Prostate gland (tissue), 2 donors: ENCODE data around the gene DACH1. TPM values are rescaled to one million over a fixed set of nuclear protein-coding genes. Genes with fewer than 3 reads are reported as not detected.

ENCODE experiments used
- DNase-seq: peaks from one replicate; pipeline ENCODE4 v3.0.0-alpha.2; 2019; ENCODE audit warnings: low spot score
- H3K27ac ChIP-seq, 2 donors: fragments of 200-600 bp; sonication (generic); 2 replicates each; pipeline ENCODE4 v1.5.1; 2017 to 2019
- H3K27me3 ChIP-seq: fragments of 200-600 bp; sonication (generic); replicated peaks from 2 replicates; pipeline ENCODE4 v1.5.1; 2019; ENCODE audit not compliant: insufficient read depth
- H3K36me3 ChIP-seq, 2 donors: fragments of 200-600 bp; sonication (generic); 1 replicate in 1 of 2; 2 replicates in 1 of 2; pipeline versions ENCODE4 v1.5.1 to v1.8.1; 2017 to 2019
- H3K4me1 ChIP-seq: fragments of 200-600 bp; sonication (generic); replicated peaks from 2 replicates; pipeline ENCODE4 v1.5.1; 2019
- H3K4me3 ChIP-seq, 2 donors: fragments of 200-600 bp; sonication (generic); 2 replicates each; pipeline ENCODE4 v1.5.1; 2017 to 2019
- H3K9me3 ChIP-seq: fragments of 200-600 bp; sonication (generic); 2 replicates; pipeline ENCODE4 v1.5.1; 2017
- POLR2A ChIP-seq: fragments of 450-650 bp; IDR thresholded peaks from one replicate; pipeline ENCODE4 v1.6.1; 2016; ENCODE audit warnings: antibody characterized with exemption, mild to moderate bottlenecking
- POLR2AphosphoS5 ChIP-seq: sonication (generic); formaldehyde crosslinking; IDR thresholded peaks from one replicate; pipeline ENCODE4 v1.6.1; 2017; ENCODE audit warnings: antibody characterized with exemption
- WGBS: methylation state at CpG from one replicate; pipeline ENCODE4 v1.1.5; 2018; 5-methylcytosine and 5-hydroxymethylcytosine counted together
- intact Hi-C: fragments of 100-400 bp; cut with DNase I; formaldehyde crosslinking; loops from one replicate; pipeline ENCODE4 v1.14.2; 2022
- total RNA-seq, 2 donors: library from RNA; depleted of rRNA; stranded (reverse); fragments of >200 nt; gene quantifications; one replicate each; pipeline ENCODE4 v1.1.0, GENCODE V29; 2016
- TF ChIP-seq, protein P1 (sequence below), 4 experiments: fragments of 200-600 bp in 2 of 4; fragments of 450-650 bp in 2 of 4; sonication (generic) in 2 of 4; IDR thresholded peaks; 1 replicate in 3 of 4; 2 replicates in 1 of 4; pipeline ENCODE4 v1.5.1; 2016 to 2019; ENCODE audit warnings: antibody characterized with exemption in 4 of 4, mild to moderate bottlenecking in 2 of 4, moderate library complexity in 2 of 4

The DACH1 gene
- total RNA-seq, 2 donors from 2014 or later = 14.6 to 18.0 TPM

DNA sequence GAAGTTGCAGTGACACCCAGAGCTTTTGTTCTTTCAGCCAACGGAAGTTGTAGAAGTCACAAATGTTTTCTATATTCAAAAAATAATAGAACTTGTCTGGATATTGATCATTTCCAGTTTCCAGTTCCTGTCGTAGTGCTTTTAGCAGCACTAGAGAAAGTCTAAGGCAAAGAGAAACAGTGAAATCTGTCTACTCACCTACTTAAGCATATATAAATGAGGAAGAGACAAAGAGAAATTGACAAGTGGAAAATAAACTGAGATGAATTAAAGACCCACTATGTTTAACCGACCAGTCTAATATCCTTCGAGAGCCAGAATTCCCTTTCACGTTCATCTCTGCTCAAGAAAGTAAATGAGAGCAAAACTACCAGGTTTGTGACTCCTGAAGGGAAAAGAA, 36.7 kb downstream of the DACH1 start:
- no peaks in the 10 kb centered on the region for H3K9me3 ChIP-seq
- no peaks in the 10 kb centered on the region for H3K4me1 ChIP-seq
- WGBS = 88% methylated on average over 5 of the region's 5 CpGs
- no peaks in the 10 kb centered on the region for H3K36me3 ChIP-seq
- no peak overlapping the region for H3K4me3 ChIP-seq
- H3K27me3 ChIP-seq = no peaks in the 10 kb centered on the region
- intact Hi-C loops = no loop called here
- DNase-seq = no peak
- H3K27ac ChIP-seq = no peak overlapping the region
- TF ChIP-seq, protein P1, sequence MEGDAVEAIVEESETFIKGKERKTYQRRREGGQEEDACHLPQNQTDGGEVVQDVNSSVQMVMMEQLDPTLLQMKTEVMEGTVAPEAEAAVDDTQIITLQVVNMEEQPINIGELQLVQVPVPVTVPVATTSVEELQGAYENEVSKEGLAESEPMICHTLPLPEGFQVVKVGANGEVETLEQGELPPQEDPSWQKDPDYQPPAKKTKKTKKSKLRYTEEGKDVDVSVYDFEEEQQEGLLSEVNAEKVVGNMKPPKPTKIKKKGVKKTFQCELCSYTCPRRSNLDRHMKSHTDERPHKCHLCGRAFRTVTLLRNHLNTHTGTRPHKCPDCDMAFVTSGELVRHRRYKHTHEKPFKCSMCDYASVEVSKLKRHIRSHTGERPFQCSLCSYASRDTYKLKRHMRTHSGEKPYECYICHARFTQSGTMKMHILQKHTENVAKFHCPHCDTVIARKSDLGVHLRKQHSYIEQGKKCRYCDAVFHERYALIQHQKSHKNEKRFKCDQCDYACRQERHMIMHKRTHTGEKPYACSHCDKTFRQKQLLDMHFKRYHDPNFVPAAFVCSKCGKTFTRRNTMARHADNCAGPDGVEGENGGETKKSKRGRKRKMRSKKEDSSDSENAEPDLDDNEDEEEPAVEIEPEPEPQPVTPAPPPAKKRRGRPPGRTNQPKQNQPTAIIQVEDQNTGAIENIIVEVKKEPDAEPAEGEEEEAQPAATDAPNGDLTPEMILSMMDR (IDR thresholded peaks at IDR 0.05) = no peak
- no peak for TF ChIP-seq POLR2A
- TF ChIP-seq POLR2AphosphoS5 = no peak

DNA sequence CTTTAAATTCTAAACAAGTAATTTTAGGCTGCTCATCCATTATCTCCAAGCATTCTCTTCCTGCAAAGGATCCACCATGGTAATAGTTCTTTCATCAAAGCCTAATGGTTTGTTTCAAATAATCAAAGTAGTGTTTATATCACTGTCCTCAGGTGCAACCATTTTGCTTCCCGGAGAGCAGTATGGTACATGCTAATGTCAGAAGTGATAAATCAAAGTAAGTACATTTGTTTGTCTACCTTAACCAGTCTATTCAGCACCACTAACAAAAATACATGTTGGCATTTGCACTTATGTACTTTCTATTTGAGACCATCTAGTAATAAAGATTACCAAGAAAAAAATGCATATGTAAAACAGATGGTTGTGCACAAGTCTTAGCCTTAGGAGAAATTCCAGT, 37.5 kb downstream of the DACH1 start:
- DNase-seq = no peak
- TF ChIP-seq, protein P1 (IDR thresholded peaks at IDR 0.05) = no peak
- no peak for TF ChIP-seq POLR2AphosphoS5
- no peak for TF ChIP-seq POLR2A
- Histone ChIP-seq H3K9me3 (no peaks in the 10 kb centered on the region), H3K27me3 (no peaks in the 10 kb centered on the region), H3K4me3 (no peak overlapping the region), H3K4me1 (no peaks in the 10 kb centered on the region), H3K27ac (no peak overlapping the region), H3K36me3 (no peaks in the 10 kb centered on the region)
- WGBS = 46% methylated on average over 1 of the region's 1 CpG
- intact Hi-C loops = no loop called here

- Histone ChIP-seq H3K27me3 (no peaks in the 10 kb centered on the region), H3K9me3 (no peaks in the 10 kb centered on the region), H3K4me3 (no peak overlapping the region), H3K4me1 (no peaks in the 10 kb centered on the region), H3K27ac (no peak overlapping the region), H3K36me3 (no peaks in the 10 kb centered on the region)
- no peak for DNase-seq
- intact Hi-C loops = no loop called here
- TF ChIP-seq POLR2AphosphoS5 (no peak), POLR2A (no peak)
- TF ChIP-seq, protein P1 (IDR thresholded peaks at IDR 0.05) = no peak
- WGBS = 75% methylated on average over 2 of the region's 2 CpGs
Measured at GRCh38 chr13:71828564-71828963, 38.4 kb downstream of the DACH1 start.

GRCh38 chr13:71828117-71828516, 38.9 kb downstream of the DACH1 start:
- WGBS = 29% methylated on average over 6 of the region's 6 CpGs
- Histone ChIP-seq H3K27ac (no peak overlapping the region), H3K36me3 (no peaks in the 10 kb centered on the region), H3K9me3 (no peaks in the 10 kb centered on the region), H3K27me3 (no peaks in the 10 kb centered on the region), H3K4me3 (no peak overlapping the region), H3K4me1 (no peaks in the 10 kb centered on the region)
- intact Hi-C loops = no loop called here
- TF ChIP-seq, protein P1 (IDR thresholded peaks at IDR 0.05) = no peak
- TF ChIP-seq POLR2A = no peak
- TF ChIP-seq POLR2AphosphoS5 = no peak
- DNase-seq = no peak

GRCh38 chr13:71827241-71827640, 39.8 kb downstream of the DACH1 start:
- intact Hi-C loops = no loop called here
- Histone ChIP-seq H3K27ac (no peak overlapping the region), H3K4me3 (no peak overlapping the region), H3K9me3 (no peaks in the 10 kb centered on the region), H3K27me3 (no peaks in the 10 kb centered on the region), H3K36me3 (no peaks in the 10 kb centered on the region), H3K4me1 (no peaks in the 10 kb centered on the region)
- 85% methylated on average over 8 of the region's 8 CpGs for WGBS
- no peak for TF ChIP-seq POLR2AphosphoS5
- TF ChIP-seq, protein P1 (IDR thresholded peaks at IDR 0.05) = no peak
- TF ChIP-seq POLR2A = no peak
- DNase-seq = no peak
